ENCODE results near the gene TRIAP1.
"Not testable (repeated sequence)": the region's sequence is repeated elsewhere in the genome, so short reads cannot be mapped to it uniquely, and the experiment has no call there.

Gene TRIAP1

GRCh38 chr12:120468821-120469449, 22.8 kb upstream of the TRIAP1 start:
- DNase-seq (ENCODE audit: low read depth in 1 of 2, low spot score in 1 of 2) = peak in 1 of 2 donors; percentile 28

GRCh38 chr12:120468325-120468820, 22.2 kb upstream of the TRIAP1 start:
- no peak for DNase-seq (ENCODE audit: low read depth in 1 of 2, low spot score in 1 of 2)

- no peak for DNase-seq (ENCODE audit: low read depth in 1 of 2, low spot score in 1 of 2)
Observed at GRCh38 chr12:120467439-120467838, 21.3 kb upstream of the TRIAP1 start.

GRCh38 chr12:120466560-120467315, 20.6 kb upstream of the TRIAP1 start:
- DNase-seq (ENCODE audit: low read depth in 1 of 2, low spot score in 1 of 2) = no peak

- DNase-seq (ENCODE audit: low read depth in 1 of 2, low spot score in 1 of 2) = no peak
Observed at GRCh38 chr12:120465756-120466155, 19.6 kb upstream of the TRIAP1 start.

GRCh38 chr12:120463712-120464111, 17.5 kb upstream of the TRIAP1 start:
- DNase-seq (ENCODE audit: low read depth in 1 of 2, low spot score in 1 of 2) = no peak

- DNase-seq (ENCODE audit: low read depth in 1 of 2, low spot score in 1 of 2) = no peak
Observed at GRCh38 chr12:120462099-120462640, 16.0 kb upstream of the TRIAP1 start.

GRCh38 chr12:120460157-120460556, 14.0 kb upstream of the TRIAP1 start:
- DNase-seq (ENCODE audit: low read depth in 1 of 2, low spot score in 1 of 2) = no peak

GRCh38 chr12:120457133-120457532, 10.9 kb upstream of the TRIAP1 start:
- DNase-seq (ENCODE audit: low read depth in 1 of 2, low spot score in 1 of 2) = no peak

GRCh38 chr12:120455302-120455701, 9.1 kb upstream of the TRIAP1 start:
- no peak for DNase-seq (ENCODE audit: low read depth in 1 of 2, low spot score in 1 of 2)

- peak in 1 of 2 donors; percentile 15 for DNase-seq (ENCODE audit: low read depth in 1 of 2, low spot score in 1 of 2)
Observed at GRCh38 chr12:120453977-120454376, 7.8 kb upstream of the TRIAP1 start.

- no peak for DNase-seq (ENCODE audit: low read depth in 1 of 2, low spot score in 1 of 2)
Observed at GRCh38 chr12:120453060-120453750, 7.0 kb upstream of the TRIAP1 start.

- not testable (repeated sequence) for DNase-seq (ENCODE audit: low read depth in 1 of 2, low spot score in 1 of 2)
Observed at GRCh38 chr12:120452524-120452923, 6.3 kb upstream of the TRIAP1 start.

GRCh38 chr12:120447992-120448391, 1.8 kb upstream of the TRIAP1 start:
- no peak for DNase-seq (ENCODE audit: low read depth in 1 of 2, low spot score in 1 of 2)

GRCh38 chr12:120446844-120447178, 627 bp upstream of the TRIAP1 start:
- not testable (repeated sequence) for DNase-seq (ENCODE audit: low read depth in 1 of 2, low spot score in 1 of 2)

GRCh38 chr12:120444676-120445075, 1.5 kb downstream of the TRIAP1 start:
- DNase-seq (ENCODE audit: low read depth in 1 of 2, low spot score in 1 of 2) = no peak

GRCh38 chr12:120439646-120440247, 6.4 kb downstream of the TRIAP1 start:
- DNase-seq (ENCODE audit: low read depth in 1 of 2, low spot score in 1 of 2) = peak; percentile 43 to 62

GRCh38 chr12:120438495-120439198, 7.5 kb downstream of the TRIAP1 start:
- no peak for DNase-seq (ENCODE audit: low read depth in 1 of 2, low spot score in 1 of 2)

GRCh38 chr12:120437735-120438494, 8.3 kb downstream of the TRIAP1 start, which contains the start of gene COX6A1:
TSS of gene COX6A1 (plus strand) at chr12:120438113. CDS start at chr12:120438127, 14 bp downstream.
- peak; percentile 92 to 99 for DNase-seq (ENCODE audit: low read depth in 1 of 2, low spot score in 1 of 2)
